OCI-LY3 (cell line): ENCODE measurements around the gene SPOCK1.

ENCODE experiments used
- CTCF ChIP-seq: fragments of 200-600, 300-600 bp; sonication (generic); IDR thresholded peaks from 2 replicates; pipeline ENCODE4 v1.5.1; 2014; ENCODE audit warnings: antibody characterized with exemption, low read length, low read depth
- EZH2phosphoT487 ChIP-seq: fragments of 200-600 bp; shearing (Covaris generic); IDR thresholded peaks from 2 replicates; pipeline ENCODE4 v1.6.1; 2018; ENCODE audit warnings: antibody characterized with exemption, mixed run types, low read depth

GRCh38 chr5:137248527-137248926, 250.6 kb downstream of the SPOCK1 start:
- no peak for TF ChIP-seq CTCF
- no peak for TF ChIP-seq EZH2phosphoT487
